HFFc6 (cell line): ENCODE results near the gene DYRK1B. TPM values are rescaled to one million over a fixed set of nuclear protein-coding genes. Genes with fewer than 3 reads are reported as not detected.
A peak's percentile ranks its signal among the peaks of the same experiment; 100 is the strongest.

ENCODE experiments used
- DNase-seq: peaks from one replicate; pipeline ENCODE4 v3.0.0-alpha.2; 2018
- H3K27ac Mint-ChIP-seq: 2 replicates; pipeline ENCODE4 v1.8.0; 2020; ENCODE audit warnings: mild to moderate bottlenecking, mixed read lengths
- H3K27me3 Mint-ChIP-seq: 2 replicates; pipeline ENCODE4 v1.8.0; 2021; ENCODE audit warnings: mild to moderate bottlenecking, moderate library complexity, mixed read lengths; ENCODE audit not compliant: insufficient read depth
- H3K36me3 Mint-ChIP-seq: 2 replicates; pipeline ENCODE4 v1.8.0; 2021; ENCODE audit warnings: low read depth, mixed read lengths
- H3K4me1 Mint-ChIP-seq: 2 replicates; pipeline ENCODE4 v1.8.0; 2020; ENCODE audit warnings: low read depth, mixed read lengths
- H3K4me3 Mint-ChIP-seq: 2 replicates; pipeline ENCODE4 v1.8.0; 2020; ENCODE audit warnings: mild to moderate bottlenecking, moderate library complexity, mixed read lengths
- H3K9me3 Mint-ChIP-seq: 2 replicates; pipeline ENCODE4 v1.8.0; 2020; ENCODE audit warnings: mild to moderate bottlenecking, mixed read lengths
- CTCF ChIP-seq: fragments of 200-600 bp; sonication (generic); IDR thresholded peaks from 2 replicates; pipeline ENCODE4 v1.5.0; 2021; ENCODE audit warnings: antibody characterized with exemption, mild to moderate bottlenecking
- total RNA-seq, 6 experiments: library from RNA; stranded (reverse); fragmentation: NEBNext Ultra II Directional; extraction: Animal tissue kit (Norgen Biotek cat#: 25700); gene quantifications; 2 replicates in 1 of 6; 3 replicates in 5 of 6; pipeline ENCODE4 v1.2.3, GENCODE V29; 2021

The DYRK1B gene
- total RNA-seq, 6 experiments from 2014 or later: 8.9 to 20.2 (median 12.7) TPM

- DNase-seq: no peak
- Mint-ChIP-seq H3K36me3 (peaks cover 24% of the 10 kb centered on the region), H3K27ac (no peak overlapping the region), H3K4me3 (no peak overlapping the region), H3K9me3 (no peaks in the 10 kb centered on the region), H3K27me3 (no peaks in the 10 kb centered on the region; the same call in 1 of the 2 replicates), H3K4me1 (peaks cover 26% of the 10 kb centered on the region)
- no peak for TF ChIP-seq CTCF
Measured at GRCh38 chr19:39837978-39838377, 4.0 kb upstream of the DYRK1B start.

- Mint-ChIP-seq H3K9me3 (no peaks in the 10 kb centered on the region), H3K27ac (peak overlapping the region; percentile 68), H3K27me3 (peaks cover 2% of the 10 kb centered on the region), H3K36me3 (peaks cover 48% of the 10 kb centered on the region), H3K4me3 (peak overlapping the region; percentile 84), H3K4me1 (peaks cover 27% of the 10 kb centered on the region)
- no peak for DNase-seq
- no peak for TF ChIP-seq CTCF
Measured at GRCh38 chr19:39834287-39834841, 402 bp upstream of the DYRK1B start.

- no peaks in the 10 kb centered on the region for H3K9me3 Mint-ChIP-seq
- DNase-seq: no peak
- H3K27me3 Mint-ChIP-seq: peaks cover 2% of the 10 kb centered on the region
- peak overlapping the region; percentile 80 for H3K27ac Mint-ChIP-seq
- peak overlapping the region; percentile 79 for H3K4me3 Mint-ChIP-seq
- H3K4me1 Mint-ChIP-seq: peaks cover 27% of the 10 kb centered on the region
- no peak for TF ChIP-seq CTCF
- peaks cover 59% of the 10 kb centered on the region for H3K36me3 Mint-ChIP-seq
Measured at GRCh38 chr19:39833160-39833463, 850 bp downstream of the DYRK1B start.

GRCh38 chr19:39832341-39833083 lies 1.4 kb downstream of the DYRK1B start:
- H3K27ac Mint-ChIP-seq: peak overlapping the region; percentile 80
- H3K4me1 Mint-ChIP-seq: peaks cover 27% of the 10 kb centered on the region
- peaks cover 54% of the 10 kb centered on the region for H3K36me3 Mint-ChIP-seq
- TF ChIP-seq CTCF: no peak
- H3K9me3 Mint-ChIP-seq: no peaks in the 10 kb centered on the region
- H3K27me3 Mint-ChIP-seq: peaks cover 2% of the 10 kb centered on the region
- DNase-seq: no peak
- peak overlapping the region; percentile 79 for H3K4me3 Mint-ChIP-seq

GRCh38 chr19:39831679-39832078 lies 2.3 kb downstream of the DYRK1B start:
- H3K4me3 Mint-ChIP-seq: no peak overlapping the region
- peaks cover 2% of the 10 kb centered on the region for H3K27me3 Mint-ChIP-seq
- DNase-seq: no peak
- peaks cover 27% of the 10 kb centered on the region for H3K4me1 Mint-ChIP-seq
- peaks cover 48% of the 10 kb centered on the region for H3K36me3 Mint-ChIP-seq
- H3K27ac Mint-ChIP-seq: peak overlapping the region; percentile 80; the same call in 1 of the 2 replicates
- no peak for TF ChIP-seq CTCF
- no peaks in the 10 kb centered on the region for H3K9me3 Mint-ChIP-seq
